GM19395 (cell line): Measurements from ENCODE around the gene ZNF148.
A peak's percentile ranks its signal among the peaks of the same experiment; 100 is the strongest.

Source experiments
- ATAC-seq: cut with Tn5 transposase; IDR thresholded peaks from one replicate; pipeline ENCODE4 v1.9.1; 2021; ENCODE audit warnings: mild to moderate bottlenecking, moderate library complexity; ENCODE audit not compliant: unreplicated experiment

Gene ZNF148

DNA sequence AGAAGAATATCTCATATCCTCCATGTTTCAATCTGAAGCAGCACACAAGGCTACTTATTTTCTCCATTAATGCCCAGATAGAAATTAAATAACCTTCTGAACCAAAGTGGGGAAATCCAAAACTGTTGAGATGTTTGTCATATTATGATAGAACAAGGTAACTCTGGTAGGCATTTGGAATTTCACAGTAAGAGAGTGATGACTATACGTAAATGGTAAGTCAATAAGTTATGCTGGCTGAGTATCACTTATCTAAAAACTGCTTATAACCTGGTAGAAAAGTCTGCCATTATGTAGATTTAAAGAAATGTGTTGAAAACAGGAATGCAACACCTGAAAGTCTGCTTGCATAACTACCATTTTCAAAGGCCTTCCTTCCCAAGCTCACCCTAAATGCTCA lies 145.4 kb downstream of the ZNF148 start:
- no peak for ATAC-seq

DNA sequence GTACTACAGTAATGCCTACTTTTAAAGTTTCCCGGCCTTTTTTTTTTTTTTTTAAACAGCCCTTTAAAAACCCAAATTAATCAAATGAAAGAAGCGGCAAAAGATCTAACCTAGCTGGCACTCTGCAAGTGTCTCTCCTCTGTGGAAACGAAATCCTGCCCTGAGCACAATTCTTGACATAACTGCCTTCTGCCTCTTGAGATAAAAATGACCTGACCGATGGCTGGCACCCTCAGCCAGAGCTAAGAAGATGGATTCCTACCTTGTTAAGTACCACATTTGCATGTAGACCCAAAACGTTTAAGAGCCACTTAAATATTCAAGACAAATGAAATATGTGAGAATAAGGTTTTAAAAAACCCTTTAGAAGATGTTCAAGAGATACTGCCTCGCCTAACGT lies 146.0 kb downstream of the ZNF148 start:
- no peak for ATAC-seq

DNA sequence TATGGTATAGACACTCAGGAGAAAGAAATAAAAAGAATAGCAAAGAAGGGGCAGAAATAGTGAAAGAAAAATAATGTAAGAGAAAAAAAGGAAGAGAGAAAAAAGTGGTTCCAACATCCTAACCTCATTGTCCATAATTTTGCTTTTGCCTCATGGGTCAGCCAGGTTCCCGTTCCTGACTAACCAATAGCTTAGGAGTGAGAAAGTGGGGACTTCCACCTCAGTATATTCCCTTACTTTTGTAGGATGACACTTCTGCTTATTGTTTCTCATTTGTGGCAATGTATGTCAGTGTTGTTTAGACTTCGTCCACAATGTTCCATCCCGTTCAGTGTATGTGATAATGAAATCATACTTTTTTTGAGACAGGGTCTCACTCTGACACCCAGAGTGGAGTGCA lies 153.3 kb downstream of the ZNF148 start:
- no peak for ATAC-seq

DNA sequence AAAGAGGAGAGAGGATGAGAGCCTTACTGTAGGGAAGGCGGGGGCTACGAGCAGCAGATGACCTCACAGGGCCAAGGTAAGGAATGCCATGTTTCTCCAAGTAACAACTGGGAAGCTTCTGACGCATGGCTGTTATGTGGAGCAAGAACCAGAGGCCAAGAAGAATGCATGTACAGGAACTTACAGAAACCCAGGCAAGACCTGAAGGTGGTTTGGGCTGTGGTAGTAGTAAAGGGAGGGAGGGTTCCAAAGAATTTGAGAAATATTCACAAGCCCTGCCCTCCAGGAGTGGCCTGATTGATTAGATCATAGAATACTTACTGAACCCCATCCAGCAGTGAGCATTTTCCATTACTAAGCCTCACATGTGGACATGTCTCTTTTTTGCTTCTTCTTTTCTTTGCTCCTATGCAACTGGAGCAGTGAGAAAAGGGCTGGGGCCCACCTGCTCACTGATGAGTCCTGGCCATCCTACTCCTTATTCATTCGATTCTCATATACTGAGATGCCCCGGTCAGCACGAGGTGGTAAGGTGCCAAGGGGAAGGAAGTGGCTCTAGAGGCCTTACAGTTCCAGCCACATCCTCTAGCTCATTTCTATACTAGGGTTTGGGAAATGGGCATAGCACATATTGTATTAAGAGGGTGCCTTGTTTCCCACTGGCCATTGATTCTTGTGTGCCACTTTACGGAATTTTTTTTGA lies 154.2 kb downstream of the ZNF148 start:
- ATAC-seq: no peak

DNA sequence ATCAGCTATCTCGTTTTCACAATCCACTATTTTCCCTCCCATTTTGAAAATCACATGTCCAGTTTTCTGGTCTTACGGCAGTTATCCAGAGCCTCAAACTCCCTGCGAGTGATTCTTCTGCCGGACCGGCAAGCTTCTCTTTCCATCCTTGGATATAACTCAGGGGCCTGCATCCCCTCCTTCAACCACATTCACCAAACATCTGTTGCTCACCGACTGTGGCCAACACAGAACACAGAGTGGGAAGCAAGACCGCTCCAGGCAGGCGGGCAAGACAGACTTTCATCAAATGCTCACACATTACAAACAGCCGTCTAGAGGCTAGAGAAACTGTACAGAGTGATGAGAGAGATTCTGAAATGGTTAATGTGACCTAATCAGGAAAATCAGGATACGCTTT lies 154.9 kb downstream of the ZNF148 start:
- no peak for ATAC-seq

DNA sequence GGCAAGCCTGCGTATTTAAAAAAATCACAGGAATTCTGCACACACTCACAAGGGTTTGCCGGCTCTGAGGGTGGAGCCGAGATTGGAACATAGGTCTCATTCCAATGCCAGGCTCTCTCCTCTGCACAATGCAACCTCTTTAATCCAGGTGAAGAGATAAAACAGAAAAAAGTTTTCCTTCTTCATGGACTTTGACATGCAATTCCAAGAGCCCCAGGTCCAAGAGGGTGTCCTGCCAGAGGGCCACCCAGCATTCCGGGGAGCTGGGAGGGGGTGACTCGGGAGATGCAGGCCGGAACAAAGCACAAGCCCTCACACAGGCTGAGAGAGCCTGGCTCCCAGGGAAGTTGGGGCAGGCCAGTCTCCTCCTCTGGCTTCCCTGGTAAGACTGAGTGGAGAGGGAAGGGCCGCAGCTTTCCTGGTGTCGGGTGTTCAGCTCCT lies 155.8 kb downstream of the ZNF148 start:
- no peak for ATAC-seq

DNA sequence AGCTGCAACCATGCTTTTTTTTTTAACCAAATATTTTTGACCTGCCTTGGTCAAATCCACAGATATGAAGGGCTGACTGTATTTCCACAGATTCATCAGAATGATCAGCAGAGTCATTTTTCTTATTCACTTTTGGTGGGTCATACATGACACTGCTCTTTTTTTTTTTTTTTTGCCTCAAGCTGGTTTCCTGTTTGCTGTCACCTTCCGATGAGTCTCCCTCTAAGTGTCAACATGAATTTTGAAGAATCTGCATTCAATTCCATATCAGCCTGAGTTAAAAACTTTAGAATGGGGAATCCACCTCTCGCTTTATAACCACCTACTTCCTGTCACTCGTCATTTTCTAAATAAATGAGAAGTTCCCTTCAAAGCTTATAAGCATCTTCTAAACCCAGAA lies 160.4 kb downstream of the ZNF148 start:
- no peak for ATAC-seq

DNA sequence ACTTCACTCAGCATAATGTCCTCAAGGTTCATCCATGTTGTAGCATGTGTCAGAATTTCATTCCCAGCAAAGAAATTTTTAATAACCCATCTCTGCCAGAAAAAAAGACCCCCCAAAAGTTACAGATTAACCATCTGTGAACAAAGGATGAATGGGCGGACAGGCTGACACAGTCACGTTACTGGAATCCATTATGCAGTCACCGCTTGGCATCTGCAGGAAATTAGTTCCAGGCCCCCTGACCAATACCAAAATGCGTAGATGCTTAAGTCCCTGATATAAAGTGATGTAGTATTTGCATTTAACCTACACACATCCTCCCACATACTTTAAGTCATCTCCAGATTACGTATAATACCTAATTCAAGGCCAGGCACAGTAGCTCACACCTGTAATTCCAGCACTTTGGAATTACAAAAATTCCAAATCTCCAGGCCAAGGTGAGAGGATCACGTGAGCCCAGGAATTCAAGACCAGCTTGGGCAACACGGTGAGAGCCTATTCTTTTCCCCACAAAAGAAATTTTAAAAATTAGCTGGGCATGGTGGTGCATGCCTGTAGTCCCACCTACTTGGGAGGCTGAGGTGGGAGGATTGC lies 161.1 kb downstream of the ZNF148 start:
- no peak for ATAC-seq

DNA sequence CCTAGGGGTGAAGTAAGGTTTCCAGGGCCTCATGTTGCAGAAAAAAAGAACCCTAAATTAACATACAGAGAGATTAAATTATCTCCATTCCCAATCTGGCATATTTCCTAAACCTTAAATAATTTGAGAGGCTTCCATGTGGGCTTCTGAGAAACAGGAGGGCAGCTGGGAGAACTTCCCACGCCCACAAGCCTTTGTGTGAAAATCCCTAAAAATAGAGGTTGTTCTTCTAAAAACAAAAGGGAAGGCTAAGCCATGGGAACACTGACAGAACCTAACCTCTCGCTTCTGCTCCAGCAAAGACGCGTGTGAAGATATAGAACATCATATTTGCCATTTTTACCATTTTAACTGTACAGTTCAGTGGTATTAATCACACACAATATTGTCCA lies 161.8 kb downstream of the ZNF148 start:
- ATAC-seq: no peak

DNA sequence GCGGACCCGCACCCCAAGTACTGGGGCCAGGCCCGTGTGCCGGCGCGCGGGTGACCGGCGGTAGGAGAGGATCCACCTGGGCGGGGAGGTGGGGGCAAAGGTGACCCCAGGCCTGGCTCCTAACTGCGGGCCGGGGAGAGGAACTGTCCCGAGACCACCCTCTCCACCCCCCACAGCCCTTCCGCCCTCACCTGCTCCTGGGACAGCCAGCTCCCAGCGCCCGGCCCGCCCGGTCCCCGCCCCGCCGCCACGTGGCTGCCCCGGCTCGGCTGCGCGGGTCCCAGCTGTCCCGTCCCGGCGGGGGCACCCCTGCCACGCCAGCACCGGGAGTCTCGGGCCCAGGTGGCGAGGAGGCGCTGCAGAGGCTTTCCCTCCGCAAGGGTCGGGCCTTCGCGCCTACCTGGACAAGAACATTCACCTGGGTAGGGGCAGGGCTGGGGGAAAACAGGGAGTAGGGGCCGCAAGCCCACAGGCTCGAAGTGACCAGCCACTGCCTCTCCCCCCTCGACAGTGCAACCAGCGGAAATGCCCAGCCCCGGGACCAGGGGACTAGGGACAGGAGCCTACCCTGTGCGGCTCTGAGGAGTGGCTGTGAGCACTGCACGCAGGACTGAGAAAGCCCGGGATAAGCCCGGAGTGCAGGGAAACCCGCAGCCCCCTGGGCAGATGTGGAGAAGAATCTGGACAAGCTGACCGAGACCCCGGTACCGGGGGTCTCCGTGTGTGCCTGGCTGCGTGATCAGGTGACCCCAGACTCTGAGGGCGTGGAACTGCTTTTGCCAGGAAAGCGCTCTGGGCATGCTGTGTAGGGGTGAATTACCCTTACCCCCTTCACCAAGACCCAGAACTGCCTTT lies 162.4 kb downstream of the ZNF148 start, which contains the start of gene SLC12A8:
Gene SLC12A8 (minus strand): TSS at position 240 of the 855 bp plus-strand sequence. CDS start 1,399 bp downstream, outside the sequence.
- no peak for ATAC-seq

DNA sequence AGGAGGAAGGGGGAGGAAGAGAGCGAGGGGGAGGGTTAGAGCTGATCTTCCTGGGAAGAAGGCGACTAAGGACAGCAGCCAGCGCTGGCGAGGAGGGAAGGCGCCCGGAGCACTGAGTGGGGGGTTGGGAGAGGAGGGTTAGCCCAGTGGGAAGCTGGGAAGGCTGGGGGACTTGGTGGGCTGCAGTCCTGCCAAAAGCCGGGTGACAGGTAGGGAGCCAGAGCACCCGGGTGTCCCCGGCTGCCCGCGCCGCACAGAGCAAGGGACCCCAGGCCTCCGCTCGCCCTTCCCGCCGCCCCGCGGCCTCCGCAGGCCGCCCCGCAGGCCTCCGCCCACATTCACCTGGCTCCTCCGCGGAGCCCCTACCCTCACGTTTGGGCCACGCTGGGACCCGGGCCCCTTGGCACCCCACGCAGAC lies 163.0 kb downstream of the ZNF148 start:
- no peak for ATAC-seq

DNA sequence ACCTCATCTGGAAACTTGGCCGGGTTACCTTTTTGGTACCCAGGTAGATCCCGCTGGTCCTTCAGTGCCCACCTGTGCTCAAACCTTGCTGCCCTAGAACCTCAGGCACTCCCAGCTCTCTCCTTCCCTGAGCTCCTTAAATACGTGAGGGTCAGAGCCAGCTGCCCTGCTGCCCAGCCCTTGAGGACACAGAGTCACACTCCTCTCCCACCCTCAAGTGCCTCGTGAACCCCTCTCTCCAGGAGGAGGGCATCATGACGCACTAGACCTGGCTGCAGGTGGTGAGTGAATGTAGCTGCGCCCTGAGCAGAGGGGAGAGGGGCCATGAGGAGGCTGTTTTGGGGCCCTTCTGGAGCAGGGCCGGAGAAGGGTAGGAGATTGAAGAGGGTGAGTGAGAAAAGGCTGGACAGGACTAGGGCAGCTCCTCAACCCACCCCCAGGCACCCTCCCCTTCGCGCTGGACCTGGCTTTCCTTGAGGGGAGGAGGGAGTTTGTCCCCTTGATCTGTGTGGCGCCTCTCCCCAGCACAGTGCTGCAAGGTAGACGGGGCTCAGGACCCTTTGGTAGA lies 163.5 kb downstream of the ZNF148 start:
- no peak for ATAC-seq

DNA sequence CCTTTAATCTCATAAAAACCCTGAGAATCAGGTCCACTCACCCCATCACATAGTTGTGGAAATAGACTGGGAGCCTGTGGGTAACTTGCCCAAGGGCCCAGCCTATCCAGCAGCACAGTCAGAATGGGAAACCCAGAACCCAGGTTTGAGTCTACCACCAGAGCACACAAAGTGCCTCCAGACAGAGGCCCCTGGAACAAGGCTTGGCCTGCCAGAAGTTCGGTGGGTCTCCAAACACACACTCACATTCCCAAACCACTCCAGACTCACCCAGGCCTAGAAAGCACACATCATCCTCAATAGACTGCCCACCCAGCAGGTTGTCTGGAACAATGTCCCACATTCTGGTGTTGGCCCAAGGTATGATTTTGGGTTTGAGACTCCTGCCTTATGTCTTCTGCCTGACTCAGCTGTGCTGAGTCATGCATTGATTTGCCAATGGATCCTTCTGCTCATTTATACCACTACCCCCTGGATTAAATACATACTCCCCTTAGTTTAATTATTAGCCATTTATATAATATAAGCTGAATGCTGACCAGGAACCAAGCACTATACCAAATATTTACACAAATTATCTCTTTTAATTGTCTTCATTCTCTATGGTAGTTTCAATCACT lies 167.1 kb downstream of the ZNF148 start:
- ATAC-seq: no peak

DNA sequence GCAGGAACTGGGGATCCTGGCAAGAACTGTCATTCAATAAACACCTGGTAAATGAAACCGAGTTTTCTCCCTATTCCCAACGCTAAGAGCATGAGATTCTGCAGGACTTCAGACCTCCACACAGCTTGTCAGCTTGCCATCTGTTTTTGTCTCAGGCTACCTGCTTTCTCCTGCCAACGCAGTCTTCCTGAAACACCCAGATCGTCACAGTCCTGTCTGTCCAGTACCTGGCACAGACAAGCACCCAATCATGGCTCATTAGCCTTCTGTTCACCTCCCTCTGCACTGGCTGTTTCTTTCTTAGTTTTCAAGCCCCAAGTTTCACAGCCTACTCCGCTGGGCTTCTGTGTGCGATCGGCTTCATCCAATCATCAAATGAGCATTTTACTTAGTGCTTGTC lies 167.6 kb downstream of the ZNF148 start:
- ATAC-seq: no peak

DNA sequence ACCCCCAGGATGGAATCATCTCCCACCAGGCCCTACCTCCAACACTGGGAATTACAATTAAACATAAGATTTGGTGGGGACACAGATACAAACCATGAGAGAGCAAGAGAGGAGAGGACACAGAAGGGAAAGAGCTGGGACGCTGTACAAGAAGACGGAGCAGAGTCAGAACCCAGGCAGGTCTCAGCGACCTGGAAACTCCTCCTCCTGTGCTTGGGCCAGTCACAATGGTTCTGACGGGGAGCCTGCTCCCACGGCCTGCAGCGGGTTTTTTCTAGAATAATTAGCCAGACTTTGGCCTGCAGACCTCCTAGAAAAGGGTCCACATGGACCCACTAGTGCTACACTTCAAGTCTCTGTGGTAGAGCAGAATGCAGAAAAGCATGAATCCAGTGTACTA lies 168.2 kb downstream of the ZNF148 start:
- no peak for ATAC-seq

DNA sequence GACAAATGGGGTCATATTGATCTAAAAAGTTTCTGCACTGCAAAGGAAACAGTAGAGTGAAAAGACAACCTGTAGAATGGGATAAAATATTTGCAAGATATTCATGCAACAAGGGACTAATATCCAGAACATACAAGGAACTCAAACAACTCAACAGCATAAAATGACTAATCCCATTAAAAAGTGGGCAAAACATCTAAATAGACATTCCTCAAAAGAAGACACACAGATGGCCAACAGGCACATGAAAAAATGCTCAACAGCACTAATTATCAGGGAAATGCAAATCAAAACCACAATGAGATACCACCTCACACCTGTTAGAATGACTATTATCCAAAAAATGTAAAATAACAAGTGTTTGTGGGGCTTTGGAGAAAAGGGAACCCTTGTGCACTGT lies 171.4 kb downstream of the ZNF148 start:
- ATAC-seq: no peak

DNA sequence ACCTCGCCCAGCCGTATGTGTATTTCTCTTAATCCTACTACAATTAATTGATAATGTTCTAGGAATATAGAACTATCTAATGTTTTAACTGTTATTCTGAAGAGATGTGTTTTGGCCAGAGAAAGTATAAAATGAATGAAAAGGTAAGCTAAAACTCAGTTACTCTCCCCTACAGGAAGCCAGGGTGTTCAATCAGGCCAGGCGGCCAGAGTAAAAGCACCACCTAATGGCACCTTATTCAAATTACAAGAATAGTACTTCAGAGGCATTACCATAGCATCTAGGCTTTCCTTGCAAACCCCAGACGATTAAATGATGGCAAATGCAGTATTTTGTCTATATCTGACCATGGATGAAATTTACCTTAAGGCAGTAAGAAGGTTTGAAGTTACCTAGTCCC lies 172.9 kb downstream of the ZNF148 start:
- ATAC-seq: no peak

DNA sequence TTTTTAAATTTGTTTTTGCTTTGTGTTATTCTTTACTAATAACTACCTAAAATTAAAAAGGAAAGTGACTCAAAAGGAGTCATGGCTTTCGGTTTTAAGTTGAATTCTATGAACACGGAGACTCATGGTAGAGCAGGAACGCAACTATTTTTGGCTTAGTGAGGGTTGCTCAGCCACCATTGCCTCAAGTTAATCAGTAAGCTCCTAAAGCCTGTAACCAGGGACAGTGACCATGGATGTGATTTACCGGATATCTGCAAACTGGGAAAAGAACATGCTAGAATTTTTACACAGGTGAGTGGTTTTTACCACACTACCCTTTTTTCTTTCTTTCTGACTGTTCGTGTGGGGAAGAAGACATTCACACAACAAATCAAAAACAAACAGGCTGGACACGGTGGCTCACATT lies 174.4 kb downstream of the ZNF148 start:
- ATAC-seq: peak; percentile 80

DNA sequence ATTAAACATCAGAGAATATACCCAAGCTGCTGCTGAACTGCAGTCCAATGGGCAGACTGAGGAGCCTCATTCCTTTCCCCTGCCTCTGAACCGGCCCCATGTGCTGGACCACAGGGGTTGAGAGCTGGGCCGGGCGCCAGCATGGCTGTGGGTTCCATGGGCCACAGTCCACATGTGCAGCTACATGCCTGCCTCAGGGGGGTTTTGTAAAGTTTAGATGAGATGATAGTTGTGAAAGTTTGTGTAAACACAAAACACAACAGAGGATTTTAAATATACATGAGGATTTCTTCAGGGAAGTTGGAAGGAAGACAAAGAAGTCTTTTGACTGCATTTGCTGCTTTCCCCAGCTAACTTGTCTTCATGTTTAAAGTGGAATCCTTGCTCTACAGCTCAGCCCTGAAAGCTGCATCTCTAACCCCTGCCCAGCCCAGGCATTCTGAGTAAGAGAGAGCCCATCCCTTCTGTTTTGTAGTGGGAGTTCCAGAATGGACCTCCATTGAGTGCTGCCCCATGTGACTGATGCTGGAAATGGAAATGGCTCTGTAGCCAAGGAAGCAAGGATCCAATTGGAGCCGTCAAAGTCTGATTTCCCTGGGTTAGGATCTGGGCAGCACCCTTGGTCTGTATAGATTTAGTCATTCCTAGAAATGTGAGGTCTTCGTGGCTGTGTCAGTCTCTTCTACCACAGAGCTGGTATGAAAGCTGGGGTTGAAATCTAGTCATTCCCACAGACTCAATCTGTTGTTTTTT lies 180.1 kb downstream of the ZNF148 start:
- no peak for ATAC-seq
